Left colon (tissue), 2 donors: ENCODE data around the gene CDK11B. TPM values are rescaled to one million over a fixed set of nuclear protein-coding genes. Genes with fewer than 3 reads are reported as not detected.
"Not testable (repeated sequence)": the region's sequence is repeated elsewhere in the genome, so short reads cannot be mapped to it uniquely, and the experiment has no call there.

Source experiments
- ATAC-seq: fragments of 200-7000 bp; cut with Tn5 transposase; one replicate; pipeline ENCODE4 v1.9.1; 2020; ENCODE audit warnings: mild to moderate bottlenecking, moderate library complexity
- DNase-seq, 2 donors: peaks; one replicate each; pipeline ENCODE4 v3.0.0-alpha.2; 2020
- intact Hi-C, 2 donors: fragments of 100-400 bp; cut with DNase I in 1 of 2; cut with micrococcal nuclease in 1 of 2; formaldehyde crosslinking; loops; one replicate each; pipeline versions ENCODE4 v1.11.2 to v1.14.0; 2022; cut with DNase I, micrococcal nuclease
- total RNA-seq, 2 donors: library from RNA; stranded (reverse); fragmentation: NEBNext Ultra II Directional; extraction: Animal tissue kit (Norgen Biotek cat#: 25700); gene quantifications; one replicate each; pipeline ENCODE4 v1.2.1, GENCODE V29; 2021
- donor health status: DM: no; HTN: no; CAD: no.
- donor health status: DM: yes; HTN: yes; CAD: no.

CDK11B gene
- total RNA-seq, 2 donors from 2014 or later, result 29.6 to 37.0 TPM

- no peak for ATAC-seq
- intact Hi-C loops, result loop anchor here in 1 of 2 donors (5.0 kb wide), 1 partner anchor 61 kb away; no protein-coding TSS in a partner anchor
- peak in 1 of 2 donors; percentile 22 for DNase-seq
Observed at GRCh38 chr1:1665815-1666251, 7.0 kb upstream of the CDK11B start.

- ATAC-seq, result peak; percentile 3
- peak in 1 of 2 donors; percentile 22 for DNase-seq
Observed at GRCh38 chr1:1664941-1665814, 6.4 kb upstream of the CDK11B start.

GRCh38 chr1:1664318-1664717, 5.5 kb upstream of the CDK11B start:
- intact Hi-C loops, ATAC-seq, DNase-seq: not testable (repeated sequence)

More at GRCh38 chr1:1664941-1665814, 6.4 kb upstream of the CDK11B start:
- intact Hi-C loops, result loop anchor here in 1 of 2 donors (5.0 kb wide), 1 partner anchor 62 kb away; no protein-coding TSS in a partner anchor

- intact Hi-C loops, result not testable (repeated sequence)
- DNase-seq, result peak in 1 of 2 donors; percentile 20
- peak; percentile 27 for ATAC-seq
Observed at GRCh38 chr1:1662830-1663560, 4.2 kb upstream of the CDK11B start.

- ATAC-seq, DNase-seq, intact Hi-C loops: not testable (repeated sequence)
Observed at GRCh38 chr1:1662392-1662791, 3.6 kb upstream of the CDK11B start.

GRCh38 chr1:1648265-1648664, 10.5 kb downstream of the CDK11B start:
- intact Hi-C loops, result not testable (repeated sequence)
- ATAC-seq (peak; percentile 95), DNase-seq (peak; percentile 85 to 94)

GRCh38 chr1:1647567-1648241, 11.1 kb downstream of the CDK11B start:
- ATAC-seq, result peak; percentile 63
- intact Hi-C loops, result not testable (repeated sequence)
- peak; percentile 50 for DNase-seq

GRCh38 chr1:1646326-1646725, 12.5 kb downstream of the CDK11B start:
- intact Hi-C loops, ATAC-seq, DNase-seq: not testable (repeated sequence)

GRCh38 chr1:1640711-1641461, 17.9 kb downstream of the CDK11B start:
- intact Hi-C loops, ATAC-seq, DNase-seq: not testable (repeated sequence)

- ATAC-seq, intact Hi-C loops, DNase-seq: not testable (repeated sequence)
Observed at GRCh38 chr1:1640081-1640480, 18.7 kb downstream of the CDK11B start.

- ATAC-seq, intact Hi-C loops, DNase-seq: not testable (repeated sequence)
Observed at GRCh38 chr1:1639368-1639767, 19.4 kb downstream of the CDK11B start.

- intact Hi-C loops, result not testable (repeated sequence)
- ATAC-seq (peak; percentile 95), DNase-seq (peak in 1 of 2 donors; percentile 89)
Observed at GRCh38 chr1:1638528-1638927, 20.3 kb downstream of the CDK11B start.

- ATAC-seq, DNase-seq, intact Hi-C loops: not testable (repeated sequence)
Observed at GRCh38 chr1:1637479-1637875, 21.3 kb downstream of the CDK11B start.

- ATAC-seq, intact Hi-C loops: not testable (repeated sequence)
- DNase-seq, result peak in 1 of 2 donors; percentile 19
Observed at GRCh38 chr1:1636621-1637478, 22.0 kb downstream of the CDK11B start.

GRCh38 chr1:1634613-1635012, 24.2 kb downstream of the CDK11B start:
- peak in 1 of 2 donors; percentile 20 for DNase-seq
- intact Hi-C loops, ATAC-seq: not testable (repeated sequence)

GRCh38 chr1:1633409-1633808, 25.4 kb downstream of the CDK11B start:
- ATAC-seq, DNase-seq, intact Hi-C loops: not testable (repeated sequence)
